A549 treated with dexamethasone at 1 μM for 4 hours (cell line): Measurements from ENCODE around the gene GPM6B. TPM values are rescaled to one million over a fixed set of nuclear protein-coding genes. Genes with fewer than 3 reads are reported as not detected.

Experiments used
- total RNA-seq: library from RNA; stranded (reverse); fragments of 200-300 nt; extraction: Qiagen RNA extraction; gene quantifications from 5 replicates; pipeline ENCODE4 v1.2.3, GENCODE V29; 2022

Gene GPM6B, protein sequence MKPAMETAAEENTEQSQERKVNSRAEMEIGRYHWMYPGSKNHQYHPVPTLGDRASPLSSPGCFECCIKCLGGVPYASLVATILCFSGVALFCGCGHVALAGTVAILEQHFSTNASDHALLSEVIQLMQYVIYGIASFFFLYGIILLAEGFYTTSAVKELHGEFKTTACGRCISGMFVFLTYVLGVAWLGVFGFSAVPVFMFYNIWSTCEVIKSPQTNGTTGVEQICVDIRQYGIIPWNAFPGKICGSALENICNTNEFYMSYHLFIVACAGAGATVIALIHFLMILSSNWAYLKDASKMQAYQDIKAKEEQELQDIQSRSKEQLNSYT
- total RNA-seq = 0.08 to 0.53 TPM (median 0.39 TPM) in 5 replicates

GRCh38 chrX:13816643-13817627 is at the start of gene GPM6B:
Gene GPM6B (minus strand): TSS chrX:13817093. CDS start chrX:13816904, 189 bp downstream.

GRCh38 chrX:13734278-13735172 is 82.4 kb downstream of the GPM6B start, which contains the start of the genes OFD1 and TRAPPC2:
Gene OFD1 (plus strand): TSS chrX:13734748. CDS start chrX:13735072, 324 bp downstream.
Gene TRAPPC2 (minus strand): TSS chrX:13734620. CDS start chrX:13719963, 14,657 bp downstream.

Other genes starting within 250 kb of the GPM6B start
- 0.05 TPM in 1 of 5 replicates, not detected in the others for gene EGFL6, start 247.5 kb downstream of the GPM6B start, total RNA-seq
- gene TCEANC, start 164.0 kb downstream of the GPM6B start, total RNA-seq = 0.60 to 1.3 TPM (median 0.79 TPM) in 5 replicates
- 29.1 to 34.7 TPM (median 31.4 TPM) in 5 replicates for gene RAB9A, start 128.0 kb downstream of the GPM6B start, total RNA-seq
- 6.7 to 9.2 TPM (median 8.6 TPM) in 5 replicates for gene TRAPPC2, start 82.5 kb downstream of the GPM6B start, total RNA-seq
- 11.8 to 14.4 TPM (median 13.0 TPM) in 5 replicates for gene OFD1, start 82.3 kb downstream of the GPM6B start, total RNA-seq
- 8.7 to 10.2 TPM (median 9.9 TPM) in 5 replicates for gene GEMIN8, start 212.8 kb upstream of the GPM6B start, total RNA-seq